GM19193 (cell line): ENCODE measurements around the gene CUL7.
A peak's percentile ranks its signal among the peaks of the same experiment; 100 is the strongest.

ENCODE experiments used
- POLR2A ChIP-seq: IDR thresholded peaks from 4 replicates; pipeline ENCODE4 v1.6.1; 2011; ENCODE audit not compliant: insufficient read depth, insufficient read length; ENCODE audit errors: extremely low read depth

Gene CUL7

GRCh38 chr6:43037706-43038105 lies 15.9 kb downstream of the CUL7 start:
- TF ChIP-seq POLR2A, result no peak

- TF ChIP-seq POLR2A, result no peak
Observed at GRCh38 chr6:43037197-43037596, 16.5 kb downstream of the CUL7 start.

DNA sequence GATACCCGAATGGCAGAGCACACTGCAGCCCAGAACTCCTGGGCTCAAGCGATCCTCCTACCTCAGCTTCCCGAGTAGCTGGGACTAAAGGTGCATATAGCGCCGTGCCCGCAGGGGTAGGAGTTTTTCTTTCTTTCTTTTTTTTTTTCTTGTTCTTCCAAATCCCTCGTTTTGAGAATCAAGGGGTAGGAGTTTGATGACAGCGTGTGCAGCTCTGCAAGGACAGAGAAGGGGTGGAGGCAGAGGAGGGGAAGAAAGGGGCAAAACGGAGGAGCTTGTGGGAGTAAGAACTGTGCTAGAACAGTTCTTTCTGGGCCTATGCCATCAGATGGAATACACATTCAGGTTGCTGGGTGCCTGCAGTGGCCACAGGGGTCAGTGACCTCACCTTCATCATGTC lies 16.9 kb downstream of the CUL7 start:
- no peak for TF ChIP-seq POLR2A

DNA sequence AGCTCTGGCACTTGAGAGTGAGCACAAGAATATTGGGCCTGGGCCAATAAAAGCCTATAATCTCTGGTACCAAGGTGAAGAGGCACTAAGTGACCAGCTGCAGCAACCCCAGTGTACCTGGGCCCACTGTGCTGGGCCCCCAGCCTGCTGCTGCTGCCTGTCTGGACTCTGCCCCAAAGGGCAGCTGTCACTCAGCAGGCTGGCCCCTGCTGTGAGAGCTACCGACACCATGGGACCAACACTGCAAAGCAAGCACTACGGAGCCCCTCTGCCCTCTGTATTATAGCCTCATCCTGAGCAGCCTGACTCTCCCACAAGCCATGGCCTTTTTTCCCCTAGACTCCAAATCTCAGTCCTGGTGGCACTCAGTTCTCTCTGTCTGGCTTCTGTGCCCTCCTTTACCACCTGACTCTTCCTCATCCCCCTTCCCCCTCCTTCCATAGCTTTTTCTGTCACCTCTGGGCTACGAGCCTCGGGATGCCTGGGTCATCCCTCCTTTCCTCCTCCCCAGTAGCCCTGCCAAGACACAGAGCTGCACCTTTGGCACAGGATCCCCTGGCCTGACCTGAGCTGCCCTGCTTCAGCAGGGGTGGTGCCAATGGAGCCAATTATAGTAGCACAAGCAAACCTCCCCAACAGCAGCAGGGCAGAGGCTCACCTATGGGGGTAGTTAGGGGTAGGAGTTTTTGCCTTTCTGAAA lies 18.0 kb downstream of the CUL7 start:
- no peak for TF ChIP-seq POLR2A

- no peak for TF ChIP-seq POLR2A
Observed at GRCh38 chr6:43034190-43034525, 19.5 kb downstream of the CUL7 start.

- TF ChIP-seq POLR2A, result no peak
Observed at GRCh38 chr6:43033496-43034189, 20.0 kb downstream of the CUL7 start.

DNA sequence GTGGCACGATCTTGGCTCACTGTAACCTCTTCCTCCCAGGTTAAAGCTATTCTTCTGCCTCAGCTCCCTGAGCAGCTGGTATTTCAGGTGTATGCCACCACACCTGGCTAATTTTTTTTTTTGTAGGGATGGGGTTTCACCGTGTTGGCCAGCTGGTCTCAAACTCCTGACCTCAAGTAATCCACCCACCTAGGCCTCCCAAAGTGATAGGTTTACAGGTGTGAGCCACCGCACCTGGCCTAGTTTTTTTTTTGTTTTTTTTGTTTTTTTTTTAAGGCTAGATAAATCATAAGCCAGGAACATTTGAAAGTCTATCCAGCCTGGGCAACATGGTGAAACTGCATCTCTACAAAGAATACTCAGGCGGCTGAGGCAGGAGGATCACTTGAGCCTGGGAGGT lies 21.3 kb downstream of the CUL7 start:
- no peak for TF ChIP-seq POLR2A

DNA sequence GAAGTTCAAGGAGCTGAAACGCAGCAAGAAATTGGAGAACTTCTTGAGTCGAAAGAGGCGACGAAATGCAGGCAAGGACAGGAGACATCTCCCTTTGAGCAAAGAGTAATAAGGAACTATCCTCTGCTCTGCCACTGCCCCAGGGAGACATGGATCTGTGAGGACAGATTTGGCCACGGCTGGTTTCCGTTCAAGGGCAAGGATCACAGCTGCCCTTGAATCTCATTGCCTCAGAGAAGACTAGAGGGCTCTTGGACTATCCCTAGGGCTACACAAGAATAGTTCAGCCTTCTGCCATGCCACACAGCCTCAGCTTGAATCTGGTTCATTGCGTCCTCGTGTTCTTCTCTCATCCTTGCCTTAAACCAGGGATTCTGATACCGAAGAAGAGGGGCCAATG lies 24.5 kb downstream of the CUL7 start:
- TF ChIP-seq POLR2A, result no peak

GRCh38 chr6:43026365-43026764 lies 27.3 kb downstream of the CUL7 start:
- TF ChIP-seq POLR2A, result no peak

GRCh38 chr6:43024436-43024835 lies 29.2 kb downstream of the CUL7 start:
- TF ChIP-seq POLR2A, result no peak

DNA sequence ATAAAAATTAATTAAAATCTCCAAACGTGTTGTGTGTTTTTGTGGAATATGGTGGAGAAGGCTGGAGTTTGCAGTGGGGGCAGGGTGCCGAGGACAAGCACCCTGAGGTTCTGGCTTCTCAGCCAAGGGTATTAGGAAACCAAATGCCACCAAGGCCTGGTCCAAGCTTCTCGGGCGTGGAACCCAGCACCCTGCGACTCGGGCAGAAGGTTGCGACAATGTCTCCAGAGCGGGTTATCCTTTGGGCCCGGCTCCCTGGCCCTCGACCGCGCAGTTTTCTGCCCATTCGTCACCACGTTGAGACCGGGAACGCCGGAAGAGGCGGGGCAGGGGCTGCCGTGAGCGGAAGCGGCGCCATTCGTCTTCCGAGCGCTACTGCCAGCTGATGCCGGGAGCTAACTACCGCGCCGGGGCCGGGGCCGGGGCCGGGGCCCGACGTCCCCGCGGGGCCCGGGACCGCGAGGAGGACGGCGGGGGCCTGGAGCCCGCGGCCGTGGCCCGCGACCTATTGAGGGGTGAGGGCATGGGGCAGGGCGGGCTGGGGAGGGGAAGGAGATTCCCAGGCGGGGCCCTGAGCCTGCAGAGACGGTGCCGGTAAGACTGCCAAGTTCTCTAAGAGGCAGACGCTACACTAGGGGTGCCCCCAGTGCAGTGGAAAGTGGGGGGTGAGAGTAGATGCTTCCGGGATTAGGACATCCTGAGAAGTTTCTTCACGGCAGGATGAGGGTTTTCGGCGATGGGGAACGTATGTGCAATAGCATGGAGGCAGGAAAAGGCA lies 32.2 kb downstream of the CUL7 start, which contains the start of gene RRP36:
Gene RRP36 (plus strand): TSS at position 354 of the 778 bp plus-strand sequence. CDS start 32 bp downstream, at position 386.
- peak; percentile 78 for TF ChIP-seq POLR2A

- no peak for TF ChIP-seq POLR2A
Observed at GRCh38 chr6:43020847-43021246, 32.8 kb downstream of the CUL7 start.

GRCh38 chr6:43020052-43020705 lies 33.5 kb downstream of the CUL7 start:
- no peak for TF ChIP-seq POLR2A

- TF ChIP-seq POLR2A, result no peak
Observed at GRCh38 chr6:43019152-43019551, 34.5 kb downstream of the CUL7 start.

DNA sequence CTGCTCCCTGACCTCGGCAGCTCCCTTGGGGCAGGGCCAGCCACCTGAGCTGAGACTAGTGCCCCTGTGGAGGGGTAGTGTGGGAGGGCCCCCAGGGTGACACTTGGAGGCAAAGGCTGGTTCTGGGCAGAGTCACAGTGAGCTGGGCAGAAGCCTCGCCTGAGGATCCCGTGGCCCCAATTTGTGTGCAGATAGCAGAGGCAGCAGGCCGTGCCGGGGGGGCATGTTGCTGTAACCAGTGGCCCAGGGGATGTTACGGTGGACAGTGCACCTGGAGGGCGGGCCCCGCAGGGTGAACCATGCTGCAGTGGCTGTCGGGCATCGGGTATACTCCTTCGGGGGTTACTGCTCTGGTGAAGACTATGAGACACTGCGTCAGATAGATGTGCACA lies 36.7 kb downstream of the CUL7 start:
- TF ChIP-seq POLR2A, result no peak
